Measurements from ENCODE around the gene MYBBP1A.

DNA sequence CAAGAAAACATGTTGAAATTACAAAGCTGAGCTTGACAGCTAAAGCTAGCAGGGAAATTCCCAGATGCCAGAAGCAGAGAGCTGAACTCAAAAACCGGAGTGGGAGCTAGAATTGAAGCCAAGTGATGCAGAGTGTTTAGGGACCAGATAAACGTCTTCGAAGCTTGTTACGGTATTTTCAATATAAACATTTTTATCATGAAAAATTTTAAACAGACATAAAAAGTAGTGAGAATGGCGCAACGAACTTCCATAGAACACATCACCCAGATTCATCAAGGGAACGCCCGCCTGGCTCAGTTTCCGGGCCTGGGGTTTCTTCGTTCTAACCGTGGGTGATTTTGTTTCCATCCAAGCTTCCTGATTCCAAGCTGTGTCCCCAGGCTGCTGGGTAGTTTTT, 38.4 kb downstream of the MYBBP1A start:
- TF ChIP-seq CTCF (IDR thresholded peaks at IDR 0.05; ENCODE audit: low read length) = no peak
- no peak for TF ChIP-seq EZH2phosphoT487 (IDR thresholded peaks at IDR 0.05; ENCODE audit: low read length)

All from MM.1S (cell line).